Measurements from ENCODE around the gene ANKRD61. TPM values are rescaled to one million over a fixed set of nuclear protein-coding genes. Genes with fewer than 3 reads are reported as not detected.
A peak's percentile ranks its signal among the peaks of the same experiment; 100 is the strongest.
"Not testable (repeated sequence)": the region's sequence is repeated elsewhere in the genome, so short reads cannot be mapped to it uniquely, and the experiment has no call there.

ANKRD61 gene
- total RNA-seq = not detected
- polyA plus RNA-seq = not detected
- long read RNA-seq, donor 1, partial matches to known transcripts = 0 of 1 reads
- long read RNA-seq, donor 1, other reads (novel, unspliced or antisense) = 1 of 1 reads
- long read RNA-seq, donor 2, partial matches to known transcripts = 0 of 1 reads
- long read RNA-seq, donor 2, other reads (novel, unspliced or antisense) = 1 of 1 reads

GRCh38 chr7:6030988-6031387 lies at the start of gene ANKRD61:
TSS of gene ANKRD61 (plus strand) at chr7:6031376. CDS start at chr7:6031376, 0 bp downstream.
- WGBS, 2 donors = 65 to 76% methylated on average over 2 of the region's 2 CpGs
- Histone ChIP-seq H3K9me3 (ENCODE audit: control insufficient read depth, low read length) (no peaks in the 10 kb centered on the region), H3K4me1 (ENCODE audit: control insufficient read depth in 1 of 2, insufficient read depth in 2 of 2, low read length in 2 of 2) (no peaks in the 10 kb centered on the region), H3K4me3 (ENCODE audit: low read length in 2 of 2) (no peak within 1 kb of the TSS), H3K27me3 (ENCODE audit: control insufficient read depth in 1 of 2, insufficient read depth in 2 of 2, low read length in 1 of 2) (no peaks in the 10 kb centered on the region), H3K27ac (ENCODE audit: low read depth in 1 of 2, low read length in 2 of 2) (no peak within 1 kb of the TSS), H3K36me3 (ENCODE audit: control insufficient read depth in 1 of 2, insufficient read depth in 2 of 2, low read length in 1 of 2) (peaks cover 5 to 6% of the 10 kb centered on the region in 2 donors)
- DNase-seq (no peak), ATAC-seq (ENCODE audit: low FRiP score) (no peak)
- intact Hi-C loops (cut with DNase I) = no loop called here

- not testable (repeated sequence) for H3K4me1 ChIP-seq (ENCODE audit: control insufficient read depth in 1 of 2, insufficient read depth in 2 of 2, low read length in 2 of 2); H3K36me3 ChIP-seq (ENCODE audit: control insufficient read depth in 1 of 2, insufficient read depth in 2 of 2, low read length in 1 of 2); H3K27me3 ChIP-seq (ENCODE audit: control insufficient read depth in 1 of 2, insufficient read depth in 2 of 2, low read length in 1 of 2); ATAC-seq (ENCODE audit: low FRiP score); DNase-seq; H3K9me3 ChIP-seq (ENCODE audit: control insufficient read depth, low read length); H3K27ac ChIP-seq (ENCODE audit: low read depth in 1 of 2, low read length in 2 of 2); H3K4me3 ChIP-seq (ENCODE audit: low read length in 2 of 2)
- 87 to 88% methylated on average over 15 of the region's 15 CpGs for WGBS, 2 donors
- intact Hi-C loops (cut with DNase I) = loop anchor here in 1 of 2 donors (10.0 kb wide), 1 partner anchor 132 kb away; no protein-coding TSS in a partner anchor
Measured at GRCh38 chr7:5987061-5987460, 44.1 kb upstream of the ANKRD61 start.

DNA sequence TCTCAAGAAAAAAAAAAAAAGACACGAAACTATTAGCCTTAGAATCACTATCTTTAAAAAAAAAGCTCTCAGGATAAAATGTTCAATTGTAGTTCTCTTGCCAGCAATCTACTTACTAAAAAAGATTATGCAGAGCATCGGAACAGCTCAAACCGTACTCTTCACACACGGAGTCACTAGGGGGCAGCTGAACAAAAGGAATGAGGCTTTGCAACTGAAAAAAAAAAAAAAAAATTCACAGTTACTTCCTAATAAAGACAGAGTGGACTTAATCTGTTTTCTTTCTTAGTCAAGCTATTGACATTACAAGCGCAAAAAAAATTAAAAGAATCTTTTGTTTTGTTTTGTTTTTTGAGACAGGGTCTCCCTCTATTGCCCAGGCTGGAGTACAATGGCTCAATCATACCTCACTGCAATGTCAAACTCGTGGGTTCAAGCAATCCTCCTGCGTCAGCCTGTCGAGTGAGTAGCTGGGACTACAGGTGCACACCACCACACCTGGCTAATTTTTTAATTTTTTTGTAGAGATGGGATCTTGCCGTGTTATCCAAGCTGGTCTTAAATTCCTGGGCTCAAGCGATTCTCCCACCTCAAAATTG lies 33.9 kb upstream of the ANKRD61 start:
- DNase-seq (peak in 1 of 2 donors; percentile 62), ATAC-seq (ENCODE audit: low FRiP score) (peak; percentile 85)
- H3K27me3 ChIP-seq (ENCODE audit: control insufficient read depth in 1 of 2, insufficient read depth in 2 of 2, low read length in 1 of 2) = no peaks in the 10 kb centered on the region
- no peak overlapping the region for H3K4me3 ChIP-seq (ENCODE audit: low read length in 2 of 2)
- H3K9me3 ChIP-seq (ENCODE audit: control insufficient read depth, low read length) = no peaks in the 10 kb centered on the region
- peaks cover 0 to 3% of the 10 kb centered on the region in 2 donors for H3K36me3 ChIP-seq (ENCODE audit: control insufficient read depth in 1 of 2, insufficient read depth in 2 of 2, low read length in 1 of 2)
- no peaks in the 10 kb centered on the region for H3K4me1 ChIP-seq (ENCODE audit: control insufficient read depth in 1 of 2, insufficient read depth in 2 of 2, low read length in 2 of 2)
- no peak overlapping the region for H3K27ac ChIP-seq (ENCODE audit: low read depth in 1 of 2, low read length in 2 of 2)
- WGBS, 2 donors = 28 to 31% methylated on average over 10 of the region's 10 CpGs
- intact Hi-C loops (cut with DNase I) = loop anchor here (5.0 to 10.0 kb wide), 4 partner anchors 327 to 440 kb away; no protein-coding TSS in a partner anchor

DNA sequence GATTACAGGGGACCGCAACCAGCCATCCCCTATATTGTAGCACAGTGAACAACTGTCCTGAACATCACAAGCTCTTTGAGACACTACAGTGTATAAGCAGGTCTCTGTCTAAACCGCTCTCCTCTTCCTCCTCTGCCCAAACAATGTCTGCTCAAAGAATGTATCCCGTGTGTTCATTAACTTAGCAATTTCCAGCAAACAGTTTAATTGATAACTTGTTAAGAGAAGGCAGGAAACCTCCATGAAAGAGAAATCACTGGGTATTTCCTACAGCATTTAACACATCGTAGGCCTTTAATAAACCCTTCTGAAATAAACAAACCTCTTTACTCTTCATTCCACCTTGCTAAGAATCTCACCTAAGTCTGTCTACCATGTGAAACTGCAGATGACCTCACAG lies 23.8 kb upstream of the ANKRD61 start:
- intact Hi-C loops (cut with DNase I) = no loop called here
- Histone ChIP-seq H3K4me1 (ENCODE audit: control insufficient read depth in 1 of 2, insufficient read depth in 2 of 2, low read length in 2 of 2) (no peaks in the 10 kb centered on the region), H3K36me3 (ENCODE audit: control insufficient read depth in 1 of 2, insufficient read depth in 2 of 2, low read length in 1 of 2) (no peaks in the 10 kb centered on the region), H3K27me3 (ENCODE audit: control insufficient read depth in 1 of 2, insufficient read depth in 2 of 2, low read length in 1 of 2) (no peaks in the 10 kb centered on the region), H3K9me3 (ENCODE audit: control insufficient read depth, low read length) (no peaks in the 10 kb centered on the region), H3K27ac (ENCODE audit: low read depth in 1 of 2, low read length in 2 of 2) (no peak overlapping the region), H3K4me3 (ENCODE audit: low read length in 2 of 2) (no peak overlapping the region)
- 83 to 88% methylated on average over 4 of the region's 4 CpGs for WGBS, 2 donors
- no peak for ATAC-seq (ENCODE audit: low FRiP score)
- no peak for DNase-seq

GRCh38 chr7:6007835-6008590 lies 23.2 kb upstream of the ANKRD61 start:
- WGBS, 2 donors = 42 to 43% methylated on average over 27 of the region's 27 CpGs

DNA sequence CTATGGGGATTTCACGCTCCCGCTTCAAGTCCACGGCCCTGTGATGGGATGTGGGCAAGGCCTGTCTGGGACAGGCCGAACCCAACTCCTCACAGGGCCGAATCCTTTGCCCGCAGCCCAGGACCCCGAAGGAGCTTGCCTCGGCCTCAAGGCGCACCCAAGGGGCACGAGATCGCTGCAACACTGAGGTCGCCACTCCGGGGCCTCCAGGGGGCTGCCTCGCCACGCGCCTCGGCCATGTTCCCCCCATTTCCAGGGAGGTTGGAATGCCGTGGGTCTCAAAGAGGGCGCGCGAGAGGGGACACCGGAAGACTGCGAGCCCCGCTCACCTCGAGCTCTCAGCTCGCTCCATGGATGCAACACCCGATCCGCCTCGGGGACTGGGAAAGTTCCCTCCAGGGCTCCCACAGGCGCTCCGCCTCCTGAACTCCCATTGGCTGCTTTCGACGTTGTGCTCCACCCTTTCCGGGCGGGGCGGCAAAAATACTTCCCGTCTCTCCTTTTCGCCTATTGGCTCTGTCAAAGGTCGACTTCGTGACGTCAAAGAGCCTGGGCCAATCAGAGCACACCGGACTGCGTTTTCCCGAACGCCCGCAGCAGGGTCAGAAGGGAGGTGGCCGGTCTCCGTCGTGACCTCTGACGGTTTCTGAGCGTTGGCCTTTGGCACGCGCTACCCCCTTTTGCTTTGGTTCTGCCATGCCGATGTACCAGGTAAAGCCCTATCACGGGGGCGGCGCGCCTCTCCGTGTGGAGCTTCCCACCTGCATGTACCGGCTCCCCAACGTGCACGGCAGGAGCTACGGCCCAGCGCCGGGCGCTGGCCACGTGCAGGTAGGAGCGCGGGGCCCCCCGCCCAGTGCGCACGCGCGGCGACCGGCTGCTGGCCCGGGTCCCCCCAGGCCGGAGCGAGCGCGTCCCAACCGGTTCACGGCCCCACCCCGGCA lies 22.2 kb upstream of the ANKRD61 start, which contains the start of the genes AIMP2 and PMS2:
Gene AIMP2 (plus strand): TSS at position 605 of the 944 bp plus-strand sequence. CDS start 92 bp downstream, at position 697.
Gene PMS2 (minus strand): TSS at position 382 of the 944 bp plus-strand sequence. CDS start 30 bp downstream, at position 352.
- intact Hi-C loops (cut with DNase I) = no loop called here
- peak; percentile 99 for DNase-seq
- WGBS, 2 donors = 0% methylated on average over 77 to 84 of the region's 84 CpGs

More at GRCh38 chr7:6007835-6008590, 23.2 kb upstream of the ANKRD61 start:
- DNase-seq; H3K4me1 ChIP-seq (ENCODE audit: control insufficient read depth in 1 of 2, insufficient read depth in 2 of 2, low read length in 2 of 2); H3K9me3 ChIP-seq (ENCODE audit: control insufficient read depth, low read length); H3K36me3 ChIP-seq (ENCODE audit: control insufficient read depth in 1 of 2, insufficient read depth in 2 of 2, low read length in 1 of 2); H3K27me3 ChIP-seq (ENCODE audit: control insufficient read depth in 1 of 2, insufficient read depth in 2 of 2, low read length in 1 of 2); H3K27ac ChIP-seq (ENCODE audit: low read depth in 1 of 2, low read length in 2 of 2); ATAC-seq (ENCODE audit: low FRiP score); intact Hi-C loops (cut with DNase I): not testable (repeated sequence)
- H3K4me3 ChIP-seq (ENCODE audit: low read length in 2 of 2) = peak overlapping the region; percentile 29 to 47

DNA sequence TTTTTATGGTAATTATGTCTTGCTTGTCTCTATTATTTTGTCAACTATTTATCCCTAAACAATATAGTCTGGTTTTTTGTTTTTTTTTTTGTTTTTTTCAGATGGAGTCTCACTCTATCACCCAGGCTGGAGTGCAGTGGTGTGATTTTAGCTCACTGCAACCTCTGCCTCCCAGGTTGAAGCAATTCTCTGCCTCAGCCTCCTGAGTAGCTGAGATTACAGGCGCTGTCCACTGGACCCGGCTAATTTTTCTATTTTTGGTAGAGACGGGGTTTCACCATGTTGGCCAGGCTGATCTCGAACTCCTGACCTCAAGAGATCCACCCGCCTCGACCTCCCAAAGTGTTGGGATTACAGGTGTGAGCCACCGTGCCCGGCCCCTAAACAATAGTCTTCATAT lies 20.8 kb upstream of the ANKRD61 start:
- H3K9me3 ChIP-seq (ENCODE audit: control insufficient read depth, low read length); H3K4me3 ChIP-seq (ENCODE audit: low read length in 2 of 2); intact Hi-C loops (cut with DNase I); ATAC-seq (ENCODE audit: low FRiP score); H3K27ac ChIP-seq (ENCODE audit: low read depth in 1 of 2, low read length in 2 of 2); H3K4me1 ChIP-seq (ENCODE audit: control insufficient read depth in 1 of 2, insufficient read depth in 2 of 2, low read length in 2 of 2); DNase-seq; H3K36me3 ChIP-seq (ENCODE audit: control insufficient read depth in 1 of 2, insufficient read depth in 2 of 2, low read length in 1 of 2); H3K27me3 ChIP-seq (ENCODE audit: control insufficient read depth in 1 of 2, insufficient read depth in 2 of 2, low read length in 1 of 2): not testable (repeated sequence)
- 83 to 90% methylated on average over 8 of the region's 8 CpGs for WGBS, 2 donors

More for the DNA sequence above, 22.2 kb upstream of the ANKRD61 start, which contains the start of the genes AIMP2 and PMS2:
- peak within 1 kb of the TSS; percentile 66 to 83 for H3K4me3 ChIP-seq (ENCODE audit: low read length in 2 of 2)
- ATAC-seq (ENCODE audit: low FRiP score) = peak; percentile 98
- no peaks in the 10 kb centered on the region for H3K27me3 ChIP-seq (ENCODE audit: control insufficient read depth in 1 of 2, insufficient read depth in 2 of 2, low read length in 1 of 2)
- H3K9me3 ChIP-seq (ENCODE audit: control insufficient read depth, low read length) = no peaks in the 10 kb centered on the region
- H3K27ac ChIP-seq (ENCODE audit: low read depth in 1 of 2, low read length in 2 of 2) = peak within 1 kb of the TSS; percentile 72 to 83
- H3K4me1 ChIP-seq (ENCODE audit: control insufficient read depth in 1 of 2, insufficient read depth in 2 of 2, low read length in 2 of 2) = no peaks in the 10 kb centered on the region
- no peaks in the 10 kb centered on the region for H3K36me3 ChIP-seq (ENCODE audit: control insufficient read depth in 1 of 2, insufficient read depth in 2 of 2, low read length in 1 of 2)

- H3K36me3 ChIP-seq (ENCODE audit: control insufficient read depth in 1 of 2, insufficient read depth in 2 of 2, low read length in 1 of 2) = no peaks in the 10 kb centered on the region
- intact Hi-C loops (cut with DNase I) = no loop called here
- no peak for DNase-seq
Measured at GRCh38 chr7:6011541-6011940, 19.6 kb upstream of the ANKRD61 start.

More at GRCh38 chr7:6011541-6011940, 19.6 kb upstream of the ANKRD61 start:
- H3K27ac ChIP-seq (ENCODE audit: low read depth in 1 of 2, low read length in 2 of 2) = no peak overlapping the region
- WGBS, 2 donors = 49 to 51% methylated on average over 2 of the region's 2 CpGs
- no peaks in the 10 kb centered on the region for H3K4me1 ChIP-seq (ENCODE audit: control insufficient read depth in 1 of 2, insufficient read depth in 2 of 2, low read length in 2 of 2)
- H3K9me3 ChIP-seq (ENCODE audit: control insufficient read depth, low read length) = no peaks in the 10 kb centered on the region
- H3K4me3 ChIP-seq (ENCODE audit: low read length in 2 of 2) = no peak overlapping the region
- no peak for ATAC-seq (ENCODE audit: low FRiP score)
- H3K27me3 ChIP-seq (ENCODE audit: control insufficient read depth in 1 of 2, insufficient read depth in 2 of 2, low read length in 1 of 2) = no peaks in the 10 kb centered on the region

Measured in aorta (tissue), 5 donors.